Right lung (tissue), 5 donors: Measurements from ENCODE around the gene SEMA3D. TPM values are rescaled to one million over a fixed set of nuclear protein-coding genes. Genes with fewer than 3 reads are reported as not detected.

Experiments
- DNase-seq, 2 donors: peaks; one replicate each; pipeline ENCODE4 v3.0.0-alpha.2; 2013
- polyA plus RNA-seq, 5 donors: library from polyadenylated mRNA; unstranded; fragments of 120-200 nt; gene quantifications; one replicate each; pipeline versions ENCODE4 v1.2.1 to v1.2.3, GENCODE V29; 2013; ENCODE audit warnings: inconsistent platforms in 1 of 5, low replicate concordance in 1 of 5; ENCODE audit not compliant: insufficient read length in 5 of 5, insufficient read depth in 1 of 5

The SEMA3D gene
- polyA plus RNA-seq, 5 donors: 23.6 to 64.9 (median 54.4) TPM

DNA sequence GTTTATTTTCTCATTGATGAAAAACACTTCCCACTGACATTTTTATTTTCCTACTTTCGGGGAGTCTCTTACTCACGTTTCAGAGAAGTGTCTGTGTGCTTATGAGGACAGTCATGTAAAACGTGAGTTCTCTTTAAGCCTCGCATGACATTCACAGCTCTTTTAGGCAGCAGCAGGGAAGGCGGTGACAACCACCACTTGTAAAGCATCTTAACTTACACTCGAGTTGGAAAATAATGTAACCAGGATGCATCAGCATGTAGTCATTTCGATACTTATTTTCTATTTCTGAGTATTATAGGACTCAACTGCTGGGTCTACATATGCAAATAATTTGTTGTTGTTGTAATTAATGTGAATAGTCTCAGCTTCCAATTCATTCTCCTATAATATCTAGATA lies 153.6 kb downstream of the SEMA3D start:
- DNase-seq: no peak

DNA sequence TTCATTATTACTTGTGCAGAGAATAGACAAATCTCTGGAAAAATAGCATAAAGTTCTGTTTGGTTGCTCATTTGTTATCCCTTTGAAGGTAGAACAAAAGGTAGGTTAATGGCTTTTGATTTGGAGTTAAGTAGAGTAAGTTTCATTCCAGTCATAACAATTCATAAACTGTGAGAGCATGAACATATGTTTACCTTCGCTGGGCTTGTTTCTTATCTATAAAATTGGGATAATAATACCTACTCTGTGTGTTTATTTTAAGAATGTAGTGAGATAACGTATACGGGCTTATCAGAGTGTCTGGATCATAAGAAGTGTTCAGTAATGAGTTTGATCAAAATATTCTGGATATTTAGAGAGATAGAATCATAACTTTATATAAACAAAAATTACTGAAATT lies 155.4 kb downstream of the SEMA3D start:
- no peak for DNase-seq

DNA sequence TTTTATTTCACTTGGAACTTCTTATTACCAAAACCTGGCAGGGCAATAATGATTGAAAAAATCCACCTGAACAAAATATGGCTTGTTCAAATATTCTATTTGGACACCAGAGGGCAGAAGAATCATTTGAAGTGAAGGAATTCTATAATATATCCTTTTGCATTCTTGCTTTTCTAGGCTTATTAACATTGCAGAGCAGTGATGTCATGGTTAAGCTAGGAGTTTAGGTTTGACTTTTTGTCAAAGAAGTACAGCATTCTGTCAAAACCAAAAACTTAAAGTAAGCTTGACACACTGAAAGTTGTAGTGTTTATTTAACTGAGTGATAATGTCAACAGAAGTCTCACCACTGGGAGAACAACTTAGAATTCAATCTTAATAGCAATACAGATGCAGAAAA lies 156.0 kb downstream of the SEMA3D start:
- peak; percentile 28 to 43 for DNase-seq

DNA sequence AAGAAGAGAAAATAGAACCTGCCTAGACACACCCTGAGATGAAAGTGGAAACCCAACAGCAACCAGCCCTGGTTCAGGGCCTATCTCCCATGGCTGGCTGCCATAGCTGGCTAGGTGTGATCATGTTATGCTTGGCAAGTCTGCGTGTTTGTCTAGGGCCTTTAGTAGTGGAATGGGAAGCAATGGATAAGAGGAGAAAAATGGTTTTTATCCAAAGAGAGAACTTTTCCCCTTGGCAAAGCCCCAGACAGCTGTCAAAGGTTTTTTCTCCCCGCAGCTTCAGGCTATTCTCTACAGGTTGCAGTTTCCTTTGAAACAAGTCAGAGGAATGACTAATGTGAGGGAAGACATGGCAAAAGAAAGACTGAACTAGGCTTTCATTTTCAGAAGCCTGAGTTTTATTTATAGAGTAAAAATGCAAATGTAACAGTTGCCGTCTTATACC lies 161.5 kb downstream of the SEMA3D start:
- DNase-seq: no peak

- no peak for DNase-seq
Observed at GRCh38 chr7:85023916-85024315, 162.9 kb downstream of the SEMA3D start.

- peak; percentile 24 to 47 for DNase-seq
Observed at GRCh38 chr7:85023066-85023712, 163.7 kb downstream of the SEMA3D start.

- no peak for DNase-seq
Observed at GRCh38 chr7:85022064-85022697, 164.7 kb downstream of the SEMA3D start.

DNA sequence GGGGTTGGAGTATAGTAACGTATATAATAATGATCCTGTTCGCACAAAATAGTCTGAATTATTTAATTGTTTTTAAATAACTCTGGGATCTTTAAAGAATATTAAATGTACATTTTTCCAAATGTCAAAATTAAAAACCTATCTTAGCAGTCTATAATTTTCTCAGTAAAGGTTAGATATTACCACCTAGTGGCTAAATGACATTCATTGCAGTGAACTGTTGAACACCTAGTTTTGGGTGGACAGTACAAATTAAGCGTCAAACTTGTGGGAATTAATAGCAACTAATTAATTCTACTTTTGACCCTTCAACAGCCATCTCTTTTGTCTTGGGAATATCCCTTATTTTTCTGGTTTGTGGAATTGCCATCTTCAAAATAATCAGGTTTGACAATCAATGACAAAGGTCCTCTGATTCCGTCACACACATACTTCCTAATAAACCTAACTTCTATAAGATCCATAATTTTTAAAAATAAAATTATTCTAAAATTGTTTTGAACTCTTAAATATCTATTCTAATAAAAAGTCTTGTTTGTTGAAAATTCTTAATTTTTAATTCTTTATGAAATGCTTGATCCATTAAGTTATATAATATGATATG lies 165.7 kb downstream of the SEMA3D start:
- DNase-seq: no peak

DNA sequence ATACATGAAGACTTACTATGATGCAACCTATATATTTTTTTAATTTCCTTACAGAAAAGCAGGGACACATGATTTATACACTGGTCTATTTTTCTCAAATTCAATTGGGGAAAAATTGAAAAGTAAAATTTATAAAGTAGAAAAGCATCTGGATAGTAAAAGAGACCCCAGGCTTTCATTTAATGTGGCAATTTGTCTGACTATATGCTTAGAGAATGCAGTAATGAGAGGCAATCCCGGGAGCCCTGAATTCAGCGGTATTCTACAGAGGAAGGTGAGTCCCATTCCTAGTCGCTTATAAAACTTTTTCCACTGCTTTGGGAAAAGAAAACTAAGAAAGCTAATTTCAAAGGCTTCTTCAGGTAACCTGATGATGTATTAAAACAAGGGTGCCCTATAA lies 167.1 kb downstream of the SEMA3D start:
- no peak for DNase-seq

DNA sequence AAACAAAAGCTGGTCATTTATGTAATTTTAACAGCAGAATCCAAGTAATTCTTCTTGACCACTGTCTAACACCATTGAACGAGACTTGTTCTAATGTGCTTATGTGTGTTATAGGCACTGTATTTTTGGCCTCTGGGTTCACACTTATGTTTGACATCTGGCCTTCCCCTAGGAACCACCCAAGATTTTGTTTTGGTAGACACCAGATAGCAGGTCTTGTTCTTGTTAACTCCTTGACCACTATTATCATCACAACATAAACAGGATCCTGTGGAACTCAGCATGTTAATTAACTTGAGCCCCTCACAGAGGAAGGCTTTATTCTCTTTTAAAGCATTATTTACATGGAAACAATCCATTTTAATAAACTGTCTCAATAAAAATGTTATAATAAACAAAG lies 167.7 kb downstream of the SEMA3D start:
- DNase-seq: no peak

DNA sequence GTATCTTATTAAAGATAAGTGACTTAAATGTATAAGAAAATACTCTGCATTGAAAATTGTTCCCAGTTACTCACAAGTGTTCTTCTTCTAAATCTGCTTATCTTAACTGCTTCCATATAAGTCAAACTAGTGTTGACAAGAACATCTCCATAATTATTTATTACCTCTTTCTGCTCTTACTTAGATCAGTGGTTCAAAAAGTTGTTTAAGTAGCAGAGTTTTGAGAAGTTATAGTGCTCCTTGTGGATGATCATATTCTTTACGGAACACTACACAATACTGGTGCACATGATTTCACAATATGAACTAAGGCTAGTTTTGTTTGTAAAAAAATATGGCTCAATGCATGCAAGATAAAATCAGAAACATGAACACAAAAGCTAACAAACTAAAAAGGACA lies 168.4 kb downstream of the SEMA3D start:
- DNase-seq: no peak

DNA sequence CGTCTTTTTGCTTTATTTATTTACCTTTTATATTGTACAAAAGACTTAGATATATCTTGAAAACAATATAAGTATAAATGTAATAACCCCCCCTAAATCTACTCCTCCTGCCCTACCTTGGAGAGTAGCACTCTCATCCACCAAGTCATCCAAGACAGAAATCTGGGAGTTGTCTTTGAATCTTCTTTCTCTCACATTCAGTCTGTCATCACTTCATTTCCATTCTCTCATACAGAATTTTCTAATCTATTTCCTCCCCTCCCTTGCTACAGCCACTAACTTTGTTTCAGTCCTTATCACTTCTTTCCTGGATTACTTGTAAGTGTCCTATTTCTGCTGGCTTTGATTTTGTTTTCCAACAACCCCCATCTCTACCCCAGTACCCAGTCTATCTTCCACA lies 170.6 kb downstream of the SEMA3D start:
- DNase-seq: no peak

DNA sequence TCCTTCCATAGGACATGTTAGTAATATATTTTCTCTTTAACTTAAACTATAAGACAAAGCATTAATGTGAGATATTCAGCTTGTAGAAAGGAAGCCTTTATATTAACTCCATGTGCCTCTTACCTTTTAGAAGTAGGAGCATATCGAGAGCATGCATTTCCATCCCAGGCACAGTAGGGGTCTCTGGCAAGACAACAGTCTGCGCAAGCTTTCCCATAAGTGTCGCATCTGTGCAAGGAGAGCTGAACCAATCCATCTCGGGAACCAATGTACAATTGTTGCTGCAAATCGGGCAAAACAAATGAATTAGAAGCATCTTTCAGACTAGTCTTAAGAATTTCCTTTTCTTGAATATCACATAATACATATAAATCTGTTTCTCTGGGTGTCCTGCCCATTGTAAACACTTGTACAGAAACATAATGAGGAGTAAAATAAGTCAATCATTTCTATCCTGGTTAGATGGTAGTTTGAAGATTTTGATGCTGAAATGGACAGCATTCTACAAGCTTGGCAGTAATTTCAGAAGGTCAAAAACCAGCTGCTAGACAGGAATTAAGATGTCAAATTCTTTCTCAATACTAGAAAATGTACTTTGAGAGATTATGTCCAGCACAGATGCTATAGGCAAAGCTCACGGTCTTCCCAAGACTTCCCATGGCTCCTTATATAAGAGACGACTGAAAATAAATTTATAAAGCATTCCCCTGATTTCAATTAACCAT lies 171.8 kb downstream of the SEMA3D start:
- peak in 1 of 2 donors; percentile 19 for DNase-seq

- DNase-seq: no peak
Observed at GRCh38 chr7:85011127-85011526, 175.7 kb downstream of the SEMA3D start.

DNA sequence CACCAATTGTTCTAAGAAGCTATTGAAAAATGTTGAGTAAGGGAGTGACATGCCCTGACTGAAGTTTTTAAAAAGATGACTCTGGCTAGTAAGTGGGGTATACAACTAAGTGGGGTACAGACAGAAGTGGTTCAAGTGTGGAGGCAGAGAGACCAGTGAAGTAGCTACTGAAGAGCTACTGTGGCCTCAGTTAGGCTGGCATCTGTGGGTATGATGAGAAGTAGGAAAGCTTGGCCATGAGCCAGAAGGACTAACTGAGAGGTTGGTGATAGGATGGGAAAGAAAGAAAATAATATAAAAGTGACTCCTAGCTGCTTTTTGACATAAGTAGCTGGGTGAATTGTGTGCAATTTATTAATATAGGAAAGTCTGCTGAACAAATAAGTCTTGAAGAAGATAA lies 176.6 kb downstream of the SEMA3D start:
- DNase-seq: no peak

DNA sequence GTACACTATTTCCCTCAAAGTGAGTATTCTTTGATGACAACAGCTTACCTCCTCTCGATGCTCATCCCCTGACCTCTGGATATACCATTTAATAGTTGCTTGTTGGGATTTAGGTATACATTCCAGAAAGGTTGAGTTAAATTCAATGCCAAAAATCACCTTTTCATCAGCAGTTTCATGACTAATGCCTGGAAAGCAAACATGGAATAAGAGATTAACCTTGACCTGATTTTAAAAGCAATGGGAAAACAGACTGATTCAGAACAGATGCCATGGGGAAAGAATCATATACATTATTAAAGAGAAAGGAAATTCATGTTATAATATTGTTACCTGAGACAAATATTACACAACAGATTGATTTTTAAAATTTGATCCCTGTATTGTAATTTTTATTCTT lies 180.1 kb downstream of the SEMA3D start:
- DNase-seq: no peak

GRCh38 chr7:85004402-85004801 lies 182.5 kb downstream of the SEMA3D start:
- no peak for DNase-seq

GRCh38 chr7:85001495-85002345 lies 185.1 kb downstream of the SEMA3D start:
- no peak for DNase-seq

DNA sequence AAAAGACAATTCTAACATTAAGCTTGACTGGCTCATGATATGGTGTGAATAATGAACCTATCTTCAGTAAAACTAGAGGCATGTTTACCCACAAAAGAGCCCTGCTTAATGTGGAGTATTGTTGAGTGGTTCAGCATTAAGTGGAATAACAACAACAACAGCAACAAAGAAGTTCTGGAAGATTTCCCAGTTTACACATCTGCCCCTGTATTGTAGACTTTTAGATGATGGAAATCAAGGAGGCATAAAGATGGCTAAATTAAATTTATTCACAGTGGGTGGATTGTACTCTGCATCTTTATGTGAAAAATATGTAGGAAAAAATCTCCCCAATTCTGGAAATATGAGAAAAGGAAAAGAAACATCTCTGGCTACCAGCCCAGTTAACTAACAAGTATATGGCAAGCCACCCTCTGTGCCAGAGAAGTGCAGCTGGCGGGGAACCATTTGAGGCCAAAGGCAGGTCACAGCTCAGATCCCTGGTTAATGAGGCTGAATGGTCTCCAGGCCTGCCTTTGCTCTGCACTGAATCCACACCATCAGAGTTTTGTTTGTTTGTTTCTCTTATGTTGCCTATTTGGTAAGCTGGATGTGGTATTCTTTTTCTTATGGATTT lies 186.0 kb downstream of the SEMA3D start:
- no peak for DNase-seq

DNA sequence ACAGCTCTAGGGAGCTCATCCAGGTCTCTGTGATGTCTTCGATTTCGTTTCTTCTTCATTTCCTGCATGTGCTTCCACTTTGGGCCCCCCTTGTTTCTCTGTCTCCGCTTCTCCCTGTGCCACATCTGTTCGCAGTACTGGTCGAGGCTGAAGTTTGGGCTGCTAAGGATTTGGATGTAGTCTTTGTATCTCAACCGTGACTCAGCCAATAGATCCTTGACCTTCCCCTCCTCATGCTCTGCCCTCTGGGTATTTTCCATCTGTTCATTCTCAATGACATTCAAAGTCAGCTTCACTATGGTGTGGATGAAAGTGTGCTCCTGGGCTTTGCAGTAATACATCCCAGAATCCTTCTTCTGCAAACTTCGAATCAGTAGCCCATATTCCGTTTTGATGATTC lies 187.4 kb downstream of the SEMA3D start:
- no peak for DNase-seq

DNA sequence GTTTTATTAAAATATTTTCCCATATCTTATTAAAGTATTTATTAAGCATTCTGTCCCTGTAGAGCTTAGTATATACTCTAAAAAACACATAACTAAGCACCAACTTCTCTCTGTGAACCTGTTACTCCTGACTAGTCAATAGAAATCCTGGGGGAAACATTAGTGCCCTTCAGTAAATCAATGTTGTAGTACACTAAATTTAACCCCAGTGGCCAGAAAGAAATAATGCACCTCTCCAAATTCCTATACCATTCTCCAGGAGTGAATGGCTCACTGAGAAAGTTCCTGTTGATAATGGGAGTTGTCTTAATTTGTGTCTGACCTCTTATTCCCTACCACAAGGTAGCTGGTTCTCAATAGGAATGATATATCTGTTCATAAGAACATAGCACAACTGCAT lies 188.2 kb downstream of the SEMA3D start:
- no peak for DNase-seq
